Measurements from ENCODE around the gene KCNT2.

DNA sequence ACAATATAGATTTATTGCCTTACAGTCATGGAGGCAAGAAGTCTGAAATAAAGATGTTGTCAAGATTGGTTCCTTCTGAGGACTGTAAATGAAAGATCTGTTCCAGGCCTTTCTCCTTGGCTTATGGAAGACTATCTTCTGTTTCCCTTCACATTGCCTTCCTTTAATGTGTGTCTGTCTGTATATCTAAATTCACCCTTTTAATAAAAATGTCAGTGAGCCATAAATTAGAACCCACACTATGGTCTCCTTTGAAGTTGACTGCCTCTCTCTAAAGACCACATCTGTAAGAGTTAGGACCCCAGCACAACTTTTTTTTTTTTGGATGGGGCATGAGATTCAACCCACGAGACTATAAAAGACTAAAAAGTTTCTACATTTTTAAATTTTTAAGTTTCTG, 305.8 kb downstream of the KCNT2 start:
- no peak for TF ChIP-seq EZH2 (IDR thresholded peaks at IDR 0.05; ENCODE audit: insufficient read depth, poor library complexity, severe bottlenecking)
- TF ChIP-seq EZH2phosphoT487 (IDR thresholded peaks at IDR 0.05; ENCODE audit: insufficient read depth, low read depth): no peak
